ENCODE results near the gene ZNF488. TPM values are rescaled to one million over a fixed set of nuclear protein-coding genes. Genes with fewer than 3 reads are reported as not detected.

ZNF488 gene
- total and polyA plus RNA-seq, 10 donors = 0.02 to 0.26 (median 0.11) TPM; not detected in 6

DNA sequence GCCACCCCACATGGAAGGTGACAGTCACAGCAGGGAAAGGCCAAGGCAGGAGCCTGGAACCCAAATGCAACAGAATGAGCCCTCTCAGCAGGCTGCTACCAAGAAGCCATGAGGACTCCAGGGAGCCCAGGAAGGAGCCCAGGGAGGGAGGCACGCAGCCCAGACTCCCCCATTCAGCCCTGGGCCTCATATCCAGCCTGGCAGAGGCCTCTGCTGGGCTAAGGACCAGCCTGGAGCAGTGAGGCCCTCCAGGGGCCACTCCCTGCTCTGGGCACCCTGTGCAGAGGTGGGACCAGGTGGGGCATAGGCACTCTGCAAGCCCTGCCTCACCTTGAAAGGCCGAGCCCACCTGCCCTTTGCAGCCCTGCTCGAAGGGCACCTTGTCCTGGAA lies 25.8 kb upstream of the ZNF488 start:
- Histone ChIP-seq H3K9me3 (no peaks in the 10 kb centered on the region), H3K36me3 (no peaks in the 10 kb centered on the region), H3K27me3 (replicated peaks in 1 of 7) (peaks cover 0 to 6% (median 0%) of the 10 kb centered on the region in 7 donors), H3K4me1 (peaks cover 0 to 6% (median 0%) of the 10 kb centered on the region in 6 donors), H3K27ac (no peak overlapping the region), H3K4me3 (no peak overlapping the region)
- no peak for TF ChIP-seq CTCF (IDR thresholded peaks at IDR 0.05 in 8 of 11, conservative IDR thresholded peaks at IDR 0.05 in 3 of 11)
- TF ChIP-seq POLR2AphosphoS5 (IDR thresholded peaks at IDR 0.05) = no peak
- no peak for TF ChIP-seq POLR2A (IDR thresholded peaks at IDR 0.05)
- DNase-seq = no peak
- intact Hi-C loops (cut with DNase I; ENCODE audit: low total_unique reads) = no loop called here
- 62 to 86% (median 65%) methylated on average over 2 to 3 of the region's 3 CpGs for WGBS, 5 donors

GRCh38 chr10:47409171-47409865 lies 25.2 kb upstream of the ZNF488 start:
- intact Hi-C loops (cut with DNase I; ENCODE audit: low total_unique reads) = no loop called here

DNA sequence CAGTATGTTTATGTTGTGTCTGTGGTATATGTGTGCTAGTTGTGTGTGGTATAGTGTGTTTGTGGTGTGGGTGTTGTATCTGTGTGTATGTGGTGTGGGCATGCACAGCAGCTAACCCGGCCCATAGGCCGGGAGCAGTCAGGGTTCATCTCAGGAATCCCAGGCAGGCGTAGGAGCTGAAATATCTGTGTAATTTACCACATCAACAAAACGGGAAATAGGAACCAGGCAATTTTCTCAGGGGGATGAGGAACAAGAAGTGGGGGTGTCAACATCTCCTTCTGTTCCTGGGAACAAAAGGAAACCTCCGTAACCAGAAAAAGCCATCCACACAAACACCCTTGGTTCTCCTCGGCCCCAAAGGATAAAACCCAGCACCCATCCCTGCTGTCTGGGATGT lies 24.5 kb upstream of the ZNF488 start:
- intact Hi-C loops (cut with DNase I; ENCODE audit: low total_unique reads) = no loop called here
- WGBS, 5 donors = 41 to 71% (median 52%) methylated on average over 6 of the region's 6 CpGs
- H3K4me3 ChIP-seq = no peak overlapping the region

More at GRCh38 chr10:47409171-47409865, 25.2 kb upstream of the ZNF488 start:
- H3K4me1 ChIP-seq = peaks cover 0 to 6% (median 0%) of the 10 kb centered on the region in 6 donors
- peak; percentile 66 for DNase-seq
- H3K9me3 ChIP-seq = no peaks in the 10 kb centered on the region
- TF ChIP-seq POLR2A (IDR thresholded peaks at IDR 0.05) (no peak), POLR2AphosphoS5 (IDR thresholded peaks at IDR 0.05) (no peak), CTCF (IDR thresholded peaks at IDR 0.05 in 8 of 11, conservative IDR thresholded peaks at IDR 0.05 in 3 of 11) (no peak)
- WGBS, 5 donors = 74 to 100% (median 79%) methylated on average over 1 to 15 of the region's 15 CpGs
- peaks cover 0 to 6% (median 0%) of the 10 kb centered on the region in 7 donors for H3K27me3 ChIP-seq (replicated peaks in 1 of 7)
- H3K27ac ChIP-seq = no peak overlapping the region
- H3K4me3 ChIP-seq = no peak overlapping the region
- H3K36me3 ChIP-seq = no peaks in the 10 kb centered on the region

More for the DNA sequence above, 24.5 kb upstream of the ZNF488 start:
- Histone ChIP-seq H3K9me3 (no peaks in the 10 kb centered on the region), H3K36me3 (no peaks in the 10 kb centered on the region), H3K4me1 (peaks cover 0 to 10% (median 0%) of the 10 kb centered on the region in 6 donors), H3K27ac (no peak overlapping the region), H3K27me3 (replicated peaks in 1 of 7) (peaks cover 0 to under 1% (median 0%) of the 10 kb centered on the region in 7 donors)
- no peak for TF ChIP-seq POLR2AphosphoS5 (IDR thresholded peaks at IDR 0.05)
- TF ChIP-seq POLR2A (IDR thresholded peaks at IDR 0.05) = no peak
- TF ChIP-seq CTCF (IDR thresholded peaks at IDR 0.05 in 8 of 11, conservative IDR thresholded peaks at IDR 0.05 in 3 of 11) = no peak
- no peak for DNase-seq
